Measurements from ENCODE around the gene FLOT1. TPM values are rescaled to one million over a fixed set of nuclear protein-coding genes. Genes with fewer than 3 reads are reported as not detected.

Gene FLOT1
- total and polyA plus RNA-seq, 2 of the 13 experiments (the other 11 are each of a cell fraction or from before 2014, with no cell fraction given), result 82.3 to 130 TPM

DNA sequence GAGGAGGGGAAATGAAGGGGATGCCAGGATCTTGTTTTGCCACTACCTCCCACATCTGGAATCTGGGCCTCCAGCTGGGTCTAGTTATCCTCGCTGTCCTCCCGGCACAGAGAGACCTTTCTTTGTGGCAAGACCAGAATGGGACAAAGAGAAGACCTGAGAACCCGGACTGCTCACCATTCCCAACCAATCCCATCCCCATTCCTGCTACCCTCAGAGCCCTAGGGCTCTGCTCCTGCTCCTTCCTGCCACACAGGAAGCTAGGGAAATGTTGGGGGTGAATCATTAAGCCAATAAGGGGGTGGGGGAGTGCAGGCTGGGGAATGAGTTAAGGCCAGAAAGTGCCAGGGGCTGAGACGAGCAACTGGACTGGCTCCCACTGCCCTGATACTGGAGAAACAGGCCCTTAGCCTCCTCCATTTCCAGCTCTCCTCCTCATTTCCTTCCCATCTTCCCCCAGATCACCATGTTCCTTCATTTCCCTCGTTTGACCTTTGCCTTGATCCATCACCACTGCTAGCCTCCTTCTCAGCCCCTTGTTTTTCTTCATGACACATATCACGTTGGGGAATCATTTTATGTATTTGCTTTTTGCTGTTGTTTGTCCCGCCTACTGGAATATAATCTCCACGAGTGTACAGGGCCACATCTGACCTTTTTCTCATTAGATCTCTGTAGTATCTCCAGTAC lies 6.5 kb upstream of the FLOT1 start (continued):
- TF ChIP-seq, protein P1, sequence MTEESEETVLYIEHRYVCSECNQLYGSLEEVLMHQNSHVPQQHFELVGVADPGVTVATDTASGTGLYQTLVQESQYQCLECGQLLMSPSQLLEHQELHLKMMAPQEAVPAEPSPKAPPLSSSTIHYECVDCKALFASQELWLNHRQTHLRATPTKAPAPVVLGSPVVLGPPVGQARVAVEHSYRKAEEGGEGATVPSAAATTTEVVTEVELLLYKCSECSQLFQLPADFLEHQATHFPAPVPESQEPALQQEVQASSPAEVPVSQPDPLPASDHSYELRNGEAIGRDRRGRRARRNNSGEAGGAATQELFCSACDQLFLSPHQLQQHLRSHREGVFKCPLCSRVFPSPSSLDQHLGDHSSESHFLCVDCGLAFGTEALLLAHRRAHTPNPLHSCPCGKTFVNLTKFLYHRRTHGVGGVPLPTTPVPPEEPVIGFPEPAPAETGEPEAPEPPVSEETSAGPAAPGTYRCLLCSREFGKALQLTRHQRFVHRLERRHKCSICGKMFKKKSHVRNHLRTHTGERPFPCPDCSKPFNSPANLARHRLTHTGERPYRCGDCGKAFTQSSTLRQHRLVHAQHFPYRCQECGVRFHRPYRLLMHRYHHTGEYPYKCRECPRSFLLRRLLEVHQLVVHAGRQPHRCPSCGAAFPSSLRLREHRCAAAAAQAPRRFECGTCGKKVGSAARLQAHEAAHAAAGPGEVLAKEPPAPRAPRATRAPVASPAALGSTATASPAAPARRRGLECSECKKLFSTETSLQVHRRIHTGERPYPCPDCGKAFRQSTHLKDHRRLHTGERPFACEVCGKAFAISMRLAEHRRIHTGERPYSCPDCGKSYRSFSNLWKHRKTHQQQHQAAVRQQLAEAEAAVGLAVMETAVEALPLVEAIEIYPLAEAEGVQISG (CRISPR knock-in tag; IDR thresholded peaks at IDR 0.05), result peak; percentile 50
- TF ChIP-seq, protein P2, sequence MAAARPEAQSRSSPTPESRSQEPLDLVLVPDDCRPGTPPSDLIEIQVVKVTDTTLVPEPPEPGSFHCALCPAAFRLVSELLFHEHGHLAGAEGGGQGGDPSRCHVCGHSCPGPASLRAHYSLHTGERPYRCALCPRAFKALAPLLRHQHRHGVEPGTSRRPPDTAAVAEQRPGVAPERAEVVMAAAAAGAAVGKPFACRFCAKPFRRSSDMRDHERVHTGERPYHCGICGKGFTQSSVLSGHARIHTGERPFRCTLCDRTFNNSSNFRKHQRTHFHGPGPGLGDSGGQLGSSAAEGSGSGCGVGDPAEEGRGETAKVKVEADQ (CRISPR knock-in tag; IDR thresholded peaks at IDR 0.05; ENCODE audit: borderline replicate concordance), result no peak
- TF ChIP-seq MEIS1 (CRISPR knock-in tag; IDR thresholded peaks at IDR 0.05; ENCODE audit: borderline replicate concordance) (peak; percentile 19; the same call in 1 of the 2 replicates), MYC (CRISPR knock-in tag; IDR thresholded peaks at IDR 0.05; ENCODE audit: borderline replicate concordance) (peak; percentile 38), SALL2 (CRISPR knock-in tag; IDR thresholded peaks at IDR 0.05) (no peak), KDM2A (CRISPR knock-in tag; IDR thresholded peaks at IDR 0.05; ENCODE audit: borderline replicate concordance, low read depth) (peak; percentile 7; the same call in 1 of the 2 replicates), PHF20 (CRISPR knock-in tag; IDR thresholded peaks at IDR 0.05) (peak; percentile 43; the same call in 1 of the 2 replicates), ZNF432 (CRISPR knock-in tag; IDR thresholded peaks at IDR 0.05; ENCODE audit: borderline replicate concordance) (no peak), ZBTB38 (CRISPR knock-in tag; IDR thresholded peaks at IDR 0.05) (peak; percentile 46), GABPB1 (CRISPR knock-in tag; IDR thresholded peaks at IDR 0.05) (peak; percentile 52), ZC3H4 (CRISPR knock-in tag; IDR thresholded peaks at IDR 0.05; ENCODE audit: borderline replicate concordance) (no peak), FOXA3 (CRISPR knock-in tag; IDR thresholded peaks at IDR 0.05) (peak; percentile 35; the same call in 1 of the 2 replicates), ZNF776 (CRISPR knock-in tag; IDR thresholded peaks at IDR 0.05) (no peak), ZNF12 (CRISPR knock-in tag; IDR thresholded peaks at IDR 0.05) (0 out of 2 replicates have a peak, but pooled peaks have one; percentile 17), RBM39 (IDR thresholded peaks at IDR 0.05; ENCODE audit: low read depth, low read length, poor library complexity, severe bottlenecking) (no peak), IKZF4 (CRISPR knock-in tag; IDR thresholded peaks at IDR 0.05; ENCODE audit: borderline replicate concordance, low read depth, not compliant biosample characterization) (peak; percentile 34), NR1H2 (CRISPR knock-in tag; IDR thresholded peaks at IDR 0.05; ENCODE audit: borderline replicate concordance, low read depth) (no peak), JUN (CRISPR knock-in tag; IDR thresholded peaks at IDR 0.05) (no peak), ZNF331 (CRISPR knock-in tag; IDR thresholded peaks at IDR 0.05) (0 out of 2 replicates have a peak, but pooled peaks have one; percentile 19), SOX5 (CRISPR knock-in tag; IDR thresholded peaks at IDR 0.05; ENCODE audit: borderline replicate concordance) (peak; percentile 54; the same call in 1 of the 2 replicates), TEAD2 (CRISPR knock-in tag; IDR thresholded peaks at IDR 0.05) (no peak), ZNF660 (CRISPR knock-in tag; IDR thresholded peaks at IDR 0.05; ENCODE audit: borderline replicate concordance, low read depth) (no peak)
- TF ChIP-seq, protein P3, sequence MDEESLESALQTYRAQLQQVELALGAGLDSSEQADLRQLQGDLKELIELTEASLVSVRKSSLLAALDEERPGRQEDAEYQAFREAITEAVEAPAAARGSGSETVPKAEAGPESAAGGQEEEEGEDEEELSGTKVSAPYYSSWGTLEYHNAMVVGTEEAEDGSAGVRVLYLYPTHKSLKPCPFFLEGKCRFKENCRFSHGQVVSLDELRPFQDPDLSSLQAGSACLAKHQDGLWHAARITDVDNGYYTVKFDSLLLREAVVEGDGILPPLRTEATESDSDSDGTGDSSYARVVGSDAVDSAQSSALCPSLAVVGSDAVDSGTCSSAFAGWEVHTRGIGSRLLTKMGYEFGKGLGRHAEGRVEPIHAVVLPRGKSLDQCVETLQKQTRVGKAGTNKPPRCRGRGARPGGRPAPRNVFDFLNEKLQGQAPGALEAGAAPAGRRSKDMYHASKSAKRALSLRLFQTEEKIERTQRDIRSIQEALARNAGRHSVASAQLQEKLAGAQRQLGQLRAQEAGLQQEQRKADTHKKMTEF (CRISPR knock-in tag; IDR thresholded peaks at IDR 0.05), result peak; percentile 26; the same call in 1 of the 2 replicates
- TF ChIP-seq, protein P4, sequence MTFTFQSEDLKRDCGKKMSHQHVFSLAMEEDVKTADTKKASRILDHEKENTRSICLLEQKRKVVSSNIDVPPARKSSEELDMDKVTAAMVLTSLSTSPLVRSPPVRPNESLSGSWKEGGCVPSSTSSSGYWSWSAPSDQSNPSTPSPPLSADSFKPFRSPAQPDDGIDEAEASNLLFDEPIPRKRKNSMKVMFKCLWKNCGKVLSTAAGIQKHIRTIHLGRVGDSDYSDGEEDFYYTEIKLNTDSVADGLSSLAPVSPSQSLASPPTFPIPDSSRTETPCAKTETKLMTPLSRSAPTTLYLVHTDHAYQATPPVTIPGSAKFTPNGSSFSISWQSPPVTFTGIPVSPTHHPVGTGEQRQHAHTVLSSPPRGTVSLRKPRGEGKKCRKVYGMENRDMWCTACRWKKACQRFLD (CRISPR knock-in tag; IDR thresholded peaks at IDR 0.05; ENCODE audit: borderline replicate concordance), result no peak
